ENCODE data around the gene MACROD2. TPM values are rescaled to one million over a fixed set of nuclear protein-coding genes. Genes with fewer than 3 reads are reported as not detected.
"Not testable (repeated sequence)": the region's sequence is repeated elsewhere in the genome, so short reads cannot be mapped to it uniquely, and the experiment has no call there.

The MACROD2 gene
- total RNA-seq, 1 donor from 2014 or later = 3.8 TPM

- DNase-seq (ENCODE audit: low spot score) = not testable (repeated sequence)
Observed at GRCh38 chr20:15377603-15378002, 1382.3 kb downstream of the MACROD2 start.

- DNase-seq (ENCODE audit: low spot score) = no peak
Observed at GRCh38 chr20:15378151-15378550, 1382.8 kb downstream of the MACROD2 start.

GRCh38 chr20:15379681-15380296, 1384.5 kb downstream of the MACROD2 start:
- no peak for DNase-seq (ENCODE audit: low spot score)

GRCh38 chr20:15380770-15381169, 1385.5 kb downstream of the MACROD2 start:
- DNase-seq (ENCODE audit: low spot score) = no peak

- no peak for DNase-seq (ENCODE audit: low spot score)
Observed at GRCh38 chr20:15387228-15387627, 1391.9 kb downstream of the MACROD2 start.

- no peak for DNase-seq (ENCODE audit: low spot score)
Observed at GRCh38 chr20:15395457-15395856, 1400.1 kb downstream of the MACROD2 start.

- DNase-seq (ENCODE audit: low spot score) = no peak
Observed at GRCh38 chr20:15396026-15396425, 1400.7 kb downstream of the MACROD2 start.

GRCh38 chr20:15396900-15397299, 1401.6 kb downstream of the MACROD2 start:
- DNase-seq (ENCODE audit: low spot score) = no peak

- no peak for DNase-seq (ENCODE audit: low spot score)
Observed at GRCh38 chr20:15399781-15400180, 1404.5 kb downstream of the MACROD2 start.

- DNase-seq (ENCODE audit: low spot score) = no peak
Observed at GRCh38 chr20:15406072-15406471, 1410.8 kb downstream of the MACROD2 start.

- no peak for DNase-seq (ENCODE audit: low spot score)
Observed at GRCh38 chr20:15411781-15412180, 1416.5 kb downstream of the MACROD2 start.

- DNase-seq (ENCODE audit: low spot score) = no peak
Observed at GRCh38 chr20:15415908-15416307, 1420.6 kb downstream of the MACROD2 start.

GRCh38 chr20:15419856-15420255, 1424.5 kb downstream of the MACROD2 start:
- DNase-seq (ENCODE audit: low spot score) = no peak

GRCh38 chr20:15422966-15423365, 1427.7 kb downstream of the MACROD2 start:
- DNase-seq (ENCODE audit: low spot score) = no peak

GRCh38 chr20:15439551-15439950, 1444.2 kb downstream of the MACROD2 start:
- no peak for DNase-seq (ENCODE audit: low spot score)

GRCh38 chr20:15440049-15440820, 1444.9 kb downstream of the MACROD2 start:
- no peak for DNase-seq (ENCODE audit: low spot score)

- no peak for DNase-seq (ENCODE audit: low spot score)
Observed at GRCh38 chr20:15445056-15445840, 1449.9 kb downstream of the MACROD2 start.

GRCh38 chr20:15446373-15446772, 1451.1 kb downstream of the MACROD2 start:
- no peak for DNase-seq (ENCODE audit: low spot score)

GRCh38 chr20:15447549-15447948, 1452.2 kb downstream of the MACROD2 start:
- DNase-seq (ENCODE audit: low spot score) = no peak

- DNase-seq (ENCODE audit: low spot score) = no peak
Observed at GRCh38 chr20:15449061-15449460, 1453.7 kb downstream of the MACROD2 start.

- DNase-seq (ENCODE audit: low spot score) = no peak
Observed at GRCh38 chr20:15451241-15451640, 1455.9 kb downstream of the MACROD2 start.

- no peak for DNase-seq (ENCODE audit: low spot score)
Observed at GRCh38 chr20:15455279-15455678, 1460.0 kb downstream of the MACROD2 start.

Data from mesenteric fat pad (tissue), 1 donor.